Measurements from ENCODE around the gene TBX6. TPM values are rescaled to one million over a fixed set of nuclear protein-coding genes. Genes with fewer than 3 reads are reported as not detected.

TBX6 gene
- total RNA-seq, 1 experiment from 2014 or later, result 0.46 TPM

DNA sequence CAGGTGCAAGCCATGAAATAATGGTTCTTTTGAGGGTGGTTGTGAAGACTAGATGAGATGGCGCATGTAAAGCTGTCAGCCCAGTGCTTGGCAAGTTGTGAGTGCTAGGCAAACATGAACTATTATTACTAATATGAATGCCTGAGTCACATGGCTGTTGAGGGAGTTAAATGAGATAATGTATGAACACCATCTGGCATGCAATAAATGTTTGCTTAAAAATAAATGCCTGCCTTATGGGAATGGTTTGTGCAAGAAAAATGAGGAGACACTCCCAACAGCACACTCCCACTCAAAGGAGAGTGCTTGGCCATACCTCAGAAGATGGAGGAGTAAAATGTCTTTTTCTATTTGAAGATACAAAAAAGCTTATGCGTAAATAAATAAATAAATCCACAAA is 27.7 kb upstream of the TBX6 start:
- ATAC-seq, result no peak
- no TSS peak for BruUV-seq (replicated peaks)
- DNase-seq (ENCODE audit: low read depth, low spot score), result no peak
- Histone ChIP-seq H3K27ac (ENCODE audit: low read length) (no peak overlapping the region), H3K27me3 (ENCODE audit: control insufficient read depth, insufficient read depth, low read length) (no peaks in the 10 kb centered on the region), H3K4me3 (ENCODE audit: low read depth in 2 of 2, low read length in 2 of 2) (no peak overlapping the region), H3K36me3 (ENCODE audit: control insufficient read depth, insufficient read depth, low read length) (no peaks in the 10 kb centered on the region; the same call in 1 of the 2 replicates), H3K4me1 (ENCODE audit: control insufficient read depth, insufficient read depth, low read length) (peaks cover 17% of the 10 kb centered on the region), H3K9me3 (ENCODE audit: control insufficient read depth, insufficient read depth, low read depth, low read length) (no peaks in the 10 kb centered on the region)
- POLR2A ChIA-PET, result no interaction called here
- TF ChIP-seq POLR2AphosphoS5 (IDR thresholded peaks at IDR 0.05; ENCODE audit: low read depth, low read length), result no peak
- TF ChIP-seq REST (IDR thresholded peaks at IDR 0.05; ENCODE audit: insufficient read depth in 1 of 2, low read depth in 2 of 2, low read length in 1 of 2), result no peak
- TF ChIP-seq, protein P1, sequence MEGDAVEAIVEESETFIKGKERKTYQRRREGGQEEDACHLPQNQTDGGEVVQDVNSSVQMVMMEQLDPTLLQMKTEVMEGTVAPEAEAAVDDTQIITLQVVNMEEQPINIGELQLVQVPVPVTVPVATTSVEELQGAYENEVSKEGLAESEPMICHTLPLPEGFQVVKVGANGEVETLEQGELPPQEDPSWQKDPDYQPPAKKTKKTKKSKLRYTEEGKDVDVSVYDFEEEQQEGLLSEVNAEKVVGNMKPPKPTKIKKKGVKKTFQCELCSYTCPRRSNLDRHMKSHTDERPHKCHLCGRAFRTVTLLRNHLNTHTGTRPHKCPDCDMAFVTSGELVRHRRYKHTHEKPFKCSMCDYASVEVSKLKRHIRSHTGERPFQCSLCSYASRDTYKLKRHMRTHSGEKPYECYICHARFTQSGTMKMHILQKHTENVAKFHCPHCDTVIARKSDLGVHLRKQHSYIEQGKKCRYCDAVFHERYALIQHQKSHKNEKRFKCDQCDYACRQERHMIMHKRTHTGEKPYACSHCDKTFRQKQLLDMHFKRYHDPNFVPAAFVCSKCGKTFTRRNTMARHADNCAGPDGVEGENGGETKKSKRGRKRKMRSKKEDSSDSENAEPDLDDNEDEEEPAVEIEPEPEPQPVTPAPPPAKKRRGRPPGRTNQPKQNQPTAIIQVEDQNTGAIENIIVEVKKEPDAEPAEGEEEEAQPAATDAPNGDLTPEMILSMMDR (IDR thresholded peaks at IDR 0.05), result no peak
- no peak for TF ChIP-seq SIN3A (IDR thresholded peaks at IDR 0.05; ENCODE audit: borderline replicate concordance, insufficient read depth, low read depth, low read length)
- no peak for TF ChIP-seq TCF7L2 (IDR thresholded peaks at IDR 0.05; ENCODE audit: low read depth, low read length)
- CTCF ChIA-PET, result no interaction called here
- in situ Hi-C loops (cut with HindIII; ENCODE audit: low pct_unique_long_range_greater_than_20kb, low sequenced_read_pairs) (no loop called here), intact Hi-C loops (cut with micrococcal nuclease; ENCODE audit: unreplicated experiment) (no loop called here)

GRCh38 chr16:30117768-30118167 is 26.0 kb upstream of the TBX6 start:
- no peak for ATAC-seq
- Histone ChIP-seq H3K4me1 (ENCODE audit: control insufficient read depth, insufficient read depth, low read length) (peaks cover 9% of the 10 kb centered on the region), H3K4me3 (ENCODE audit: low read depth in 2 of 2, low read length in 2 of 2) (no peak overlapping the region), H3K27ac (ENCODE audit: low read length) (no peak overlapping the region), H3K36me3 (ENCODE audit: control insufficient read depth, insufficient read depth, low read length) (no peaks in the 10 kb centered on the region; the same call in 1 of the 2 replicates), H3K9me3 (ENCODE audit: control insufficient read depth, insufficient read depth, low read depth, low read length) (no peaks in the 10 kb centered on the region), H3K27me3 (ENCODE audit: control insufficient read depth, insufficient read depth, low read length) (no peaks in the 10 kb centered on the region)
- TF ChIP-seq REST (IDR thresholded peaks at IDR 0.05; ENCODE audit: insufficient read depth in 1 of 2, low read depth in 2 of 2, low read length in 1 of 2), result no peak
- TF ChIP-seq SIN3A (IDR thresholded peaks at IDR 0.05; ENCODE audit: borderline replicate concordance, insufficient read depth, low read depth, low read length), result no peak
- no peak for DNase-seq (ENCODE audit: low read depth, low spot score)
- intact Hi-C loops (cut with micrococcal nuclease; ENCODE audit: unreplicated experiment), result no loop called here
- in situ Hi-C loops (cut with HindIII; ENCODE audit: low pct_unique_long_range_greater_than_20kb, low sequenced_read_pairs), result no loop called here
- ChIA-PET POLR2A (no interaction called here), CTCF (interaction anchor here (1.4 kb wide), 1 partner anchor 27 kb away, joined by 3 read pairs; no protein-coding TSS in a partner anchor)
- no TSS peak for BruUV-seq (replicated peaks)
